ENCODE measurements around the gene FCSK. TPM values are rescaled to one million over a fixed set of nuclear protein-coding genes. Genes with fewer than 3 reads are reported as not detected.
A peak's percentile ranks its signal among the peaks of the same experiment; 100 is the strongest.
"Not testable (repeated sequence)": the region's sequence is repeated elsewhere in the genome, so short reads cannot be mapped to it uniquely, and the experiment has no call there.

Gene FCSK
- total RNA-seq, 1 donor from 2014 or later = 8.0 TPM

GRCh38 chr16:70448075-70448474 is 6.3 kb upstream of the FCSK start:
- intact Hi-C loops (cut with DNase I) = no loop called here
- DNase-seq = no peak
- ATAC-seq (ENCODE audit: poor library complexity) = no peak

GRCh38 chr16:70450142-70451003 is 4.0 kb upstream of the FCSK start:
- peak; percentile 26 for DNase-seq
- ATAC-seq (ENCODE audit: poor library complexity); intact Hi-C loops (cut with DNase I): not testable (repeated sequence)

- ATAC-seq (ENCODE audit: poor library complexity); intact Hi-C loops (cut with DNase I): not testable (repeated sequence)
- peak; percentile 32 for DNase-seq
These were observed 3.4 kb upstream of the FCSK start for GRCh38 chr16:70451004-70451340.

GRCh38 chr16:70453117-70453891 is 1.1 kb upstream of the FCSK start:
- DNase-seq = peak; percentile 21
- no peak for ATAC-seq (ENCODE audit: poor library complexity)
- intact Hi-C loops (cut with DNase I) = no loop called here

- no peak for DNase-seq
- ATAC-seq (ENCODE audit: poor library complexity) = peak; percentile 55
- intact Hi-C loops (cut with DNase I) = no loop called here
These were observed 538 bp upstream of the FCSK start for GRCh38 chr16:70453892-70454221.

GRCh38 chr16:70455910-70456309 is 1.5 kb downstream of the FCSK start:
- ATAC-seq (ENCODE audit: poor library complexity) = no peak
- DNase-seq = peak; percentile 24
- intact Hi-C loops (cut with DNase I) = no loop called here

- intact Hi-C loops (cut with DNase I) = no loop called here
- no peak for ATAC-seq (ENCODE audit: poor library complexity)
- no peak for DNase-seq
These were observed 3.2 kb downstream of the FCSK start for GRCh38 chr16:70457446-70458166.

GRCh38 chr16:70460737-70461261 is 6.4 kb downstream of the FCSK start:
- DNase-seq (no peak), ATAC-seq (ENCODE audit: poor library complexity) (peak; percentile 78)
- intact Hi-C loops (cut with DNase I) = no loop called here

GRCh38 chr16:70463235-70463634 is 8.8 kb downstream of the FCSK start:
- no peak for DNase-seq
- intact Hi-C loops (cut with DNase I) = no loop called here
- no peak for ATAC-seq (ENCODE audit: poor library complexity)

- ATAC-seq (ENCODE audit: poor library complexity) (no peak), DNase-seq (no peak)
- intact Hi-C loops (cut with DNase I) = no loop called here
These were observed 11.8 kb downstream of the FCSK start for GRCh38 chr16:70465999-70466804.

GRCh38 chr16:70466805-70467076 is 12.3 kb downstream of the FCSK start:
- intact Hi-C loops (cut with DNase I) = no loop called here
- ATAC-seq (ENCODE audit: poor library complexity) = no peak
- no peak for DNase-seq

GRCh38 chr16:70467113-70467512 is 12.7 kb downstream of the FCSK start:
- DNase-seq (no peak), ATAC-seq (ENCODE audit: poor library complexity) (no peak)
- intact Hi-C loops (cut with DNase I) = no loop called here

GRCh38 chr16:70467608-70468007 is 13.2 kb downstream of the FCSK start:
- ATAC-seq (ENCODE audit: poor library complexity) (no peak), DNase-seq (no peak)
- intact Hi-C loops (cut with DNase I) = no loop called here

GRCh38 chr16:70468776-70469525 is 14.6 kb downstream of the FCSK start:
- intact Hi-C loops (cut with DNase I) = no loop called here
- no peak for DNase-seq
- ATAC-seq (ENCODE audit: poor library complexity) = no peak

- DNase-seq = no peak
- ATAC-seq (ENCODE audit: poor library complexity) = no peak
- intact Hi-C loops (cut with DNase I) = no loop called here
These were observed 15.9 kb downstream of the FCSK start for GRCh38 chr16:70470141-70470926.

- intact Hi-C loops (cut with DNase I) = no loop called here
- ATAC-seq (ENCODE audit: poor library complexity) = peak; percentile 79
These were observed 16.5 kb downstream of the FCSK start for GRCh38 chr16:70470927-70471341.

GRCh38 chr16:70472786-70473433 is 18.5 kb downstream of the FCSK start:
- intact Hi-C loops (cut with DNase I) = no loop called here
- DNase-seq = no peak
- ATAC-seq (ENCODE audit: poor library complexity) = no peak

More at GRCh38 chr16:70470927-70471341, 16.5 kb downstream of the FCSK start:
- peak; percentile 66 for DNase-seq

Measured in Right ventricle myocardium superior (tissue), 1 donor.